WERI-Rb-1 (cell line): ENCODE data around the gene NDUFA6.

Experiments used
- DNase-seq: peaks from one replicate; pipeline ENCODE4 v3.0.0-alpha.2; 2020
- H3K27ac ChIP-seq: fragments of 250-450 bp; sonication (Bioruptor Pico); 2 replicates; pipeline ENCODE4 v1.5.1; 2020; ENCODE audit warnings: mild to moderate bottlenecking, moderate library complexity
- H3K27me3 ChIP-seq: fragments of 250-450 bp; sonication (Bioruptor Pico); 2 replicates; pipeline ENCODE4 v1.5.1; 2021; ENCODE audit warnings: mild to moderate bottlenecking, low read depth, moderate library complexity; ENCODE audit not compliant: insufficient read depth, severe bottlenecking
- H3K36me3 ChIP-seq: fragments of 250-450 bp; sonication (Bioruptor Pico); 2 replicates; pipeline ENCODE4 v1.5.1; 2020; ENCODE audit warnings: mild to moderate bottlenecking, moderate library complexity
- H3K4me3 ChIP-seq: 2 replicates; pipeline ENCODE4 v1.5.1; 2011; ENCODE audit warnings: low read depth, mild to moderate bottlenecking, control low read depth, low read length
- H3K9me3 ChIP-seq: fragments of 250-450 bp; sonication (Bioruptor Pico); 2 replicates; pipeline ENCODE4 v1.5.1; 2021; ENCODE audit warnings: mild to moderate bottlenecking, moderate library complexity; ENCODE audit not compliant: severe bottlenecking
- TF ChIP-seq, protein P1 (sequence below): IDR thresholded peaks from 2 replicates; pipeline ENCODE4 v1.5.1; 2011; ENCODE audit warnings: low read depth, mild to moderate bottlenecking, control low read depth, inconsistent platforms, low read length

Gene NDUFA6

DNA sequence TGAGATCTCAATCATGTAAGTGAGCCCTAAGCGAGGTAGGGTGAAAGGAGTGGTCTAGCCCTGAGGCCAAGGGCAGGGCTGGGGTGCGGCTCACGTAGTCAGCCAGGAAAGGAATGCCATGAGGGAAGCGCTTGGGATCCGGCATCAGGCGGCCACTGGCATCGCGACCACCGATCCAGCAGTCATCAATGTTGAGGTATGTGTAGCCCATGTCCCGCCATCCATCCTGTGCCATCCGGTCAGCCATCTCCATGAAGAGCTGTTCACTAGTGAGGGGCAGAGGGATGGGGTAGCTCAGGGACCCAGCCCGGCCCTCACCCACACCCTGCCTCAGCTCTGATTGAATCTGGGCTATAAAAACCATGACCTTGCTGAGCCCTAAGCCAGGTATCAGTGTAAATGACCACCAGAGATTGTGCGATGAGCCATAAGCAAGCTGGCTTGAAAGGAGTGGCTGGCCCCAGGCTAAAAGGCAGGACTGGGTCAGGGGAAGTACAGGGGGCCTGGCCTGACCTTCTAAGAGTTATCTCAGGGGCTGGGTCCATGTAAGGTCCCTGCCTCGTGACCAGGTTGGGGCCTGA, 22.8 kb downstream of the NDUFA6 start:
- Histone ChIP-seq H3K36me3 (peaks cover 25% of the 10 kb centered on the region), H3K4me3 (no peak overlapping the region), H3K9me3 (no peaks in the 10 kb centered on the region), H3K27ac (no peak overlapping the region), H3K27me3 (no peaks in the 10 kb centered on the region)
- TF ChIP-seq, protein P1, sequence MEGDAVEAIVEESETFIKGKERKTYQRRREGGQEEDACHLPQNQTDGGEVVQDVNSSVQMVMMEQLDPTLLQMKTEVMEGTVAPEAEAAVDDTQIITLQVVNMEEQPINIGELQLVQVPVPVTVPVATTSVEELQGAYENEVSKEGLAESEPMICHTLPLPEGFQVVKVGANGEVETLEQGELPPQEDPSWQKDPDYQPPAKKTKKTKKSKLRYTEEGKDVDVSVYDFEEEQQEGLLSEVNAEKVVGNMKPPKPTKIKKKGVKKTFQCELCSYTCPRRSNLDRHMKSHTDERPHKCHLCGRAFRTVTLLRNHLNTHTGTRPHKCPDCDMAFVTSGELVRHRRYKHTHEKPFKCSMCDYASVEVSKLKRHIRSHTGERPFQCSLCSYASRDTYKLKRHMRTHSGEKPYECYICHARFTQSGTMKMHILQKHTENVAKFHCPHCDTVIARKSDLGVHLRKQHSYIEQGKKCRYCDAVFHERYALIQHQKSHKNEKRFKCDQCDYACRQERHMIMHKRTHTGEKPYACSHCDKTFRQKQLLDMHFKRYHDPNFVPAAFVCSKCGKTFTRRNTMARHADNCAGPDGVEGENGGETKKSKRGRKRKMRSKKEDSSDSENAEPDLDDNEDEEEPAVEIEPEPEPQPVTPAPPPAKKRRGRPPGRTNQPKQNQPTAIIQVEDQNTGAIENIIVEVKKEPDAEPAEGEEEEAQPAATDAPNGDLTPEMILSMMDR = no peak
- DNase-seq = no peak

DNA sequence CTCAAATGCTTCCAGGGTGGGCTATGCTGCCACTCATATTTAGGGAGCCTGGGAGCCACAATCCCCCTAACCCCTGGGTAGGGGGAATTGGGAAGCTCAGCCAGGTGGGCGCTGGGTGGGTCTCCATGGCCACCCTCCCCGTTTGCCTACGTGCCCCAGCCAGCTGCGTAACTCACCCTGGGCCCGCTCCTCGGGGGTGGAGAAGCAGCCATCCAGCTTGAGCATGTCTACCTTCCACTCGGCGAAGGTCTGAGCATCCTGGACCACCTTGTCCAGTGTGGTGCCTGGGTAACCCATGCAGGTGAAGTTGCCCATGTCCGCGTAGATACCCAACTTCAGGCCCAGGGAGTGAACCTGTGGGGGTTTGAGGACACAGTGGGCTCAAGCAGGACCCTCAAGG, 23.6 kb downstream of the NDUFA6 start:
- DNase-seq = no peak
- no peak overlapping the region for H3K27ac ChIP-seq
- TF ChIP-seq, protein P1 = no peak
- no peak overlapping the region for H3K4me3 ChIP-seq
- H3K27me3 ChIP-seq = no peaks in the 10 kb centered on the region
- H3K36me3 ChIP-seq = peaks cover 33% of the 10 kb centered on the region
- H3K9me3 ChIP-seq = no peaks in the 10 kb centered on the region

DNA sequence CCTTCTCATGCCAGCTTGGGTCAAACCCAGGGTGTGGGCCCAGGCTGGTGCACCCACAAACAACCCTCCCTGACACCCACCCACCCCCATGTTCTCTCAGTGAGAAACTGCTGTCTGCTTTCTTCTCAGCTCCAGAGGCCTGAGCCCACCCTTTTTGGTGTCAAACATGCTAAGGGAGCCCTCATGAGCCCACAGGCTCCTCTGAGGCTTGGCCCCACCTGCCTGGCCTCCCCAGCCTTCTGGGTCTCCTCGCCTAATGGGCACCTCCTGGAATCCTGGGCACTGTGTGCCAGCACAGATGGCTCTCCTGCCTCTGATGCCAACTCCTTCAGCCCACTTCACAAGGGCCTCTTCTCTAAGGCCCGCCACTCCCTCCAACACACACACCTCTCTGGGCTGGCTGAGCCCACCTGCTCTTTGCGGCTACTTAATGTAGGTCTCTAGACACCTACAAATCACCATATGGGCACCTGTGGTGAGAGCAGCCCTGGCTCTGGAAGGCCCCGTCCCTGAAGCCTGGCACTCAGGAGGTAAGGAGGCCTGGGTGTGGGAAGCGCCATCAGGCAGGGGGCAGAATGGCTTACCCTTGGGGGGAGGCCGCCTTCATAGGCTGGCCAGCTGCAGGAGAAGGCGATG, 24.3 kb downstream of the NDUFA6 start:
- Histone ChIP-seq H3K9me3 (no peaks in the 10 kb centered on the region), H3K4me3 (no peak overlapping the region), H3K36me3 (peaks cover 37% of the 10 kb centered on the region), H3K27me3 (no peaks in the 10 kb centered on the region), H3K27ac (no peak overlapping the region)
- TF ChIP-seq, protein P1 = no peak
- no peak for DNase-seq

DNA sequence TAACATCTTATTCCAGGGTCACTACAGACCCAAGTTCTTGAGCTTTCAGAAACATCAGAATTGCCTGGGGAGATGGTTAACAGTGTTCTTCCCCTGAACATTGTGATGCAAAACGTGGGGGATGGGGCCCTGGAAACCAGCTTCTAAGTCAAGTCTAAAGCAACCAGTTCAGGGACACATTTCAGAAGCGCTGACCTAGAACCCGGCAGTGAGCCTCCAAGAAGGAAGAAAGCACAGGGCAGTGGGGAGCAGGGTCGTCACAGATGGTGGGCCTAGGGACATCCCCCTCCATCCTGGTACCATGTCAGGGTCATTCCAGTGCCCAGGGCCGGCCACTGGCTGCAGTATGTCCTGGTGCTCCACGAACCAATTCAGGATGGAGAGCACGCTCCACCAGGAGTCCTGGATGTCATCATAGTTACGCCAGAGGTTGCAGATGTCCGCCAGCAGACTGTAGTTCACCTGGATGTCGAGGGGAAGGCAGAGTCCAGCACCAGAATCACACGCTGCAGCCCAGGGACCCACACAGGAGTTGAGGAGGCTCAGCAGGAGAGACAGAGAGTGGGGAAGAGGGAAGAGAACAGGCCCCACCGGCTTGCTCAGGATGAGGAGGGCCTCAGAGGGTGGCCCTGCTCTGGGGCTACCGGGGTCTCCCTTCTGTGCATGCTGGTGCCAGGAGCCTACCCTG, 25.0 kb downstream of the NDUFA6 start:
- no peak for DNase-seq
- H3K27ac ChIP-seq = no peak overlapping the region
- peaks cover 43% of the 10 kb centered on the region for H3K36me3 ChIP-seq
- no peaks in the 10 kb centered on the region for H3K27me3 ChIP-seq
- TF ChIP-seq, protein P1 = no peak
- no peaks in the 10 kb centered on the region for H3K9me3 ChIP-seq
- H3K4me3 ChIP-seq = no peak overlapping the region

DNA sequence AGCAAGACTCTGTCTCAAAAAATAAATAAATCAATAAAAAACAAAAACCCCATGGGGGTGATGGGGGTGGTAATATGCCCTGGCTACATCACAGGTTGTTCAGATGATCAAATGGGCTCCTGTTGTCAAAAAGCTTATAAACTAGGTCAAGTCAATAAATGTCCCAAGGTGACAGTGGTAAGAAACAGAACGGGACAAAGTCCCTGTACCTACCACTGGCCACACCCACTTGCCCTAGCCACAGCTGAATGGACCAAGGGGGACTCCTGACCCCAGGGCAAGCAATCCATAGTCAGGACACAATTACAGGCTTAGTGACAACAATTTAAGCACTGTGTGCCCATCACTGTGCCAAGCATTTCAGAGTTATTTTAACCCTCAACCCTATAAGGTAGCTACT, 25.9 kb downstream of the NDUFA6 start:
- H3K27ac ChIP-seq = no peak overlapping the region
- DNase-seq = no peak
- no peak overlapping the region for H3K4me3 ChIP-seq
- H3K27me3 ChIP-seq = no peaks in the 10 kb centered on the region
- TF ChIP-seq, protein P1 = no peak
- peaks cover 53% of the 10 kb centered on the region for H3K36me3 ChIP-seq
- no peaks in the 10 kb centered on the region for H3K9me3 ChIP-seq
